ENCODE results near the gene RYK.

- TF ChIP-seq, protein P1, sequence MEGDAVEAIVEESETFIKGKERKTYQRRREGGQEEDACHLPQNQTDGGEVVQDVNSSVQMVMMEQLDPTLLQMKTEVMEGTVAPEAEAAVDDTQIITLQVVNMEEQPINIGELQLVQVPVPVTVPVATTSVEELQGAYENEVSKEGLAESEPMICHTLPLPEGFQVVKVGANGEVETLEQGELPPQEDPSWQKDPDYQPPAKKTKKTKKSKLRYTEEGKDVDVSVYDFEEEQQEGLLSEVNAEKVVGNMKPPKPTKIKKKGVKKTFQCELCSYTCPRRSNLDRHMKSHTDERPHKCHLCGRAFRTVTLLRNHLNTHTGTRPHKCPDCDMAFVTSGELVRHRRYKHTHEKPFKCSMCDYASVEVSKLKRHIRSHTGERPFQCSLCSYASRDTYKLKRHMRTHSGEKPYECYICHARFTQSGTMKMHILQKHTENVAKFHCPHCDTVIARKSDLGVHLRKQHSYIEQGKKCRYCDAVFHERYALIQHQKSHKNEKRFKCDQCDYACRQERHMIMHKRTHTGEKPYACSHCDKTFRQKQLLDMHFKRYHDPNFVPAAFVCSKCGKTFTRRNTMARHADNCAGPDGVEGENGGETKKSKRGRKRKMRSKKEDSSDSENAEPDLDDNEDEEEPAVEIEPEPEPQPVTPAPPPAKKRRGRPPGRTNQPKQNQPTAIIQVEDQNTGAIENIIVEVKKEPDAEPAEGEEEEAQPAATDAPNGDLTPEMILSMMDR (optimal IDR thresholded peaks at IDR 0.05 in 1 of 3, IDR thresholded peaks at IDR 0.05 in 1 of 3, conservative IDR thresholded peaks at IDR 0.05 in 1 of 3; ENCODE audit: extremely low read depth in 1 of 3, insufficient read depth in 2 of 3, low read length in 3 of 3), result no peak
- TF ChIP-seq EZH2 (IDR thresholded peaks at IDR 0.05; ENCODE audit: low read length), result no peak
Measured at GRCh38 chr3:134143828-134144401, 106.7 kb downstream of the RYK start.
